Activated CD4-positive, alpha-beta memory T cell treated with anti-CD3 and anti-CD28 coated beads for 36 hours (primary cell): ENCODE data around the gene PPP1R17. TPM values are rescaled to one million over a fixed set of nuclear protein-coding genes. Genes with fewer than 3 reads are reported as not detected.

Experiments
- CTCF ChIA-PET: fragments of 350-600 bp; sonication (Branson Sonifier 250); formaldehyde crosslinking; loops from one replicate; lab custom pipeline; 2021; ENCODE audit warnings: antibody characterized with exemption, inconsistent platforms; lab: Charles Lee
- POLR2A ChIA-PET: fragments of 350-600 bp; sonication (Branson Sonifier 250); formaldehyde crosslinking; loops from one replicate; lab custom pipeline; 2021; ENCODE audit warnings: antibody characterized with exemption; lab: Charles Lee
- DNase-seq: peaks from one replicate; pipeline ENCODE4 v3.0.0-alpha.2; 2020
- H3K27ac Mint-ChIP-seq: one replicate; pipeline ENCODE4 v1.8.0; 2021; ENCODE audit warnings: mixed read lengths
- H3K27me3 Mint-ChIP-seq: one replicate; pipeline ENCODE4 v1.8.0; 2021; ENCODE audit warnings: mixed read lengths
- H3K36me3 Mint-ChIP-seq: one replicate; pipeline ENCODE4 v1.8.0; 2021; ENCODE audit warnings: mixed read lengths
- H3K4me1 Mint-ChIP-seq: one replicate; pipeline ENCODE4 v1.8.0; 2021; ENCODE audit warnings: low read depth, mixed read lengths
- H3K4me3 Mint-ChIP-seq: one replicate; pipeline ENCODE4 v1.8.0; 2021; ENCODE audit warnings: mild to moderate bottlenecking, mixed read lengths
- H3K9me3 Mint-ChIP-seq: one replicate; pipeline ENCODE4 v1.8.0; 2021; ENCODE audit warnings: mixed read lengths
- intact Hi-C: fragments of 100-400 bp; cut with micrococcal nuclease; formaldehyde crosslinking; loops from one replicate; pipeline ENCODE4 v1.15.1; 2023
- total RNA-seq, 2 experiments: library from RNA; stranded (reverse); gene quantifications; one replicate each; pipeline ENCODE4 v1.2.3, GENCODE V29; 2021

PPP1R17 gene
- total RNA-seq, 2 experiments from 2014 or later, result not detected

GRCh38 chr7:31679574-31680305 lies 7.3 kb upstream of the PPP1R17 start:
- Mint-ChIP-seq H3K4me3 (no peak overlapping the region), H3K27ac (no peak overlapping the region), H3K4me1 (no peaks in the 10 kb centered on the region), H3K27me3 (no peaks in the 10 kb centered on the region), H3K9me3 (no peaks in the 10 kb centered on the region), H3K36me3 (no peaks in the 10 kb centered on the region)
- DNase-seq, result no peak
- ChIA-PET POLR2A (no interaction called here), CTCF (no interaction called here)
- intact Hi-C loops, result no loop called here

- Mint-ChIP-seq H3K9me3 (no peaks in the 10 kb centered on the region), H3K4me1 (no peaks in the 10 kb centered on the region), H3K36me3 (no peaks in the 10 kb centered on the region), H3K27me3 (no peaks in the 10 kb centered on the region), H3K27ac (no peak overlapping the region), H3K4me3 (no peak overlapping the region)
- ChIA-PET CTCF (no interaction called here), POLR2A (no interaction called here)
- no peak for DNase-seq
- intact Hi-C loops, result no loop called here
Measured at GRCh38 chr7:31683445-31684225, 3.4 kb upstream of the PPP1R17 start.

GRCh38 chr7:31688372-31688771 lies 1.4 kb downstream of the PPP1R17 start:
- Mint-ChIP-seq H3K36me3 (no peaks in the 10 kb centered on the region), H3K27me3 (no peaks in the 10 kb centered on the region), H3K4me3 (no peak overlapping the region), H3K27ac (no peak overlapping the region), H3K9me3 (no peaks in the 10 kb centered on the region), H3K4me1 (no peaks in the 10 kb centered on the region)
- intact Hi-C loops, result no loop called here
- no peak for DNase-seq
- POLR2A ChIA-PET, result no interaction called here
- CTCF ChIA-PET, result no interaction called here

- CTCF ChIA-PET, result no interaction called here
- no peak for DNase-seq
- no peaks in the 10 kb centered on the region for H3K27me3 Mint-ChIP-seq
- H3K27ac Mint-ChIP-seq, result no peak overlapping the region
- POLR2A ChIA-PET, result no interaction called here
- intact Hi-C loops, result no loop called here
- no peaks in the 10 kb centered on the region for H3K36me3 Mint-ChIP-seq
- no peaks in the 10 kb centered on the region for H3K9me3 Mint-ChIP-seq
- no peaks in the 10 kb centered on the region for H3K4me1 Mint-ChIP-seq
- H3K4me3 Mint-ChIP-seq, result no peak overlapping the region
Measured at GRCh38 chr7:31688996-31689395, 2.0 kb downstream of the PPP1R17 start.

DNA sequence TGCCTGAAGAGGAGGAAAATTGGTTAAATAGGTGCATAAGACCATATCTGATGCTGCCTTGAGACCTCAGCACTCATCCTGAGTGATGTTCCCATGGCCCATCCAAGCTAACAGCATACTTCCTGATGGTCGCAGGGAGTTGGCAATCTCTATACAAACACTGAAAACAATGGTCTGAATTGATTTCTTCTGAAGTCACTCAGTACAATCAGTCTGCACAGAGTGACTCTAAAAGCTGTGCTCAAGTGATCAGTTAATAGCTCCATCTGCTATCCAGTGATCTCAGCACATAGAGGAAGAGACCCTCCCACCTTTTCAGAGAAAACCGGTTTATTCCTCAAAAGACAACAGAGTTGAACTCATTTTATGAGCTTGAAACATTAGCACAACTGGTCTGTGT lies 3.9 kb downstream of the PPP1R17 start:
- Mint-ChIP-seq H3K9me3 (no peaks in the 10 kb centered on the region), H3K27me3 (no peaks in the 10 kb centered on the region), H3K4me1 (no peaks in the 10 kb centered on the region), H3K4me3 (no peak overlapping the region), H3K36me3 (no peaks in the 10 kb centered on the region), H3K27ac (no peak overlapping the region)
- ChIA-PET POLR2A (no interaction called here), CTCF (no interaction called here)
- intact Hi-C loops, result no loop called here
- DNase-seq, result no peak

DNA sequence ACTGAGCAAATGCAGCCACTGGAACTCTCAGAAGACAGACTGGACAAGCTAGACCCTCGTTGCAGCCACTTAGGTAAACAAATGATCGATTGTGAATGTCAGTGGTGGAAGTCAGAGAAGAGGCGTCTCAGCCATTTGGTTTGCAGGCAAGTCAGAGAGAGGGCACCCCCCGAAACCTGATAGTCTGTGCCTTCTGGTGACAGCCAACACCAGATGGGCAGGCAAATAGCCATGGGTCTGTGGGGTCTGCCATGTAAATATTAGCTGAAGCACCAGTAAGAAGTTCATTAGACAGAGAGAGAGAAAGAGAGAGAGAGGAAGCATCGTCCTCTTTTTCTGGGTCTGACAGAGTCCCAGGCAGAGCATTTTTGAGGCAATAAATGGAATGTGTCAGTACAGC lies 5.4 kb downstream of the PPP1R17 start:
- CTCF ChIA-PET, result no interaction called here
- POLR2A ChIA-PET, result no interaction called here
- no peaks in the 10 kb centered on the region for H3K27me3 Mint-ChIP-seq
- intact Hi-C loops, result no loop called here
- H3K9me3 Mint-ChIP-seq, result no peaks in the 10 kb centered on the region
- H3K4me1 Mint-ChIP-seq, result no peaks in the 10 kb centered on the region
- DNase-seq, result no peak
- H3K4me3 Mint-ChIP-seq, result no peak overlapping the region
- H3K36me3 Mint-ChIP-seq, result no peaks in the 10 kb centered on the region
- H3K27ac Mint-ChIP-seq, result no peak overlapping the region

DNA sequence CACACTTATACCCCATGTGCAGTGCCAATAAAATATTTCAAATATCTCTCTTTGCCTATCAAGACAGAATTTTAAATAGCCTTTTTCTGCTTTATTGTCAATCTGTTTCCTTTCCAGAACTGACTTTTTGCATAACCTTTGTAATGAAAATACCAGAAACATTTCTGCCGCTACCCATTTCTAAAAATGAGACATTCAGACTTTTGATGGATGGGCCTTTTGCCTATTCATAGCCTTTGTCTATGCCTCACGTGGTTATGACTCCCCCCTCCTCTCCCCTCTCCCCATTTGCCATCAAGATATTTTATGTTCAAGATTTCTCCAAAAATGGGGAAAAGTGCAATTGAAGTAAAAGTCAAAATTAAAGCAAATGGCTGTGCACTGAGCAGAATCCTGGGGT lies 5.9 kb downstream of the PPP1R17 start:
- Mint-ChIP-seq H3K36me3 (no peaks in the 10 kb centered on the region), H3K4me3 (no peak overlapping the region), H3K9me3 (no peaks in the 10 kb centered on the region), H3K27me3 (no peaks in the 10 kb centered on the region), H3K4me1 (no peaks in the 10 kb centered on the region), H3K27ac (no peak overlapping the region)
- CTCF ChIA-PET, result no interaction called here
- DNase-seq, result no peak
- intact Hi-C loops, result no loop called here
- POLR2A ChIA-PET, result no interaction called here

DNA sequence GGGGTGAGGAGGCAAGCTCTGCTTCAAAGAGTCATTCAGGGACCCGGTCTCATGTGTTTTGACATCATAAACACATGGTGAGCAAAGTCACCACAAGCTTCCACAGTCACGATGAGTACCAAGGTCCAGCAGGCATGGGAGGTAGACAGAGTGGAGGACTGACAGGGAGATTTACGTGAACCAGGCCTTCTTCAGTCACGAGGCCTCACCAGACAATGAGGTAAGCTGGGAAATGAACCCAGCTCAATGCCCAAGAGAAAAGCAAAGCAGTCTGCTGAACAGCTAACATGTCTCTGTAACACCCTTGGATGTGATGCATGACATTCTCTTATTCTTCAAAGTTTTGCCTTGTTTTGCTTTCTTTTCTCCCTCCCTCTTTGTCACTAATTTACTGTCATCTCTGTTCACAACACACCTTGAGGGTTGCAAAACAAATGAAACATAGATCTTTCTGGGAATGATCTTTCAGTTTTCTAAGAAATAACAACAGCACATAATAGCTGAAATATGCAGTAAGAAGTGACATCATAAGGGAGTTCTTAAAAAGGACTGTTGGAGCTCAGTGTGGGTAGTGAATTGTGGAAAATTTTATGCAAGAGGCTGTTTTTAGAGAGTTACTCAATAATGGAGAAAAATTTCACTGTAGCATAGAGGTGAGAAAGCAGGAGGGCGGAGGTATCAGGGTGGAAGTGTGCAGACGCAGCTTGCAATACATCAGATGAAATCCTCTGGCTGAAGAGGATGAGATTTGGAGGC lies 9.0 kb downstream of the PPP1R17 start:
- no peaks in the 10 kb centered on the region for H3K36me3 Mint-ChIP-seq
- H3K27me3 Mint-ChIP-seq, result no peaks in the 10 kb centered on the region
- peaks cover 3% of the 10 kb centered on the region for H3K9me3 Mint-ChIP-seq
- ChIA-PET CTCF (no interaction called here), POLR2A (no interaction called here)
- no peak overlapping the region for H3K4me3 Mint-ChIP-seq
- no peak overlapping the region for H3K27ac Mint-ChIP-seq
- H3K4me1 Mint-ChIP-seq, result no peaks in the 10 kb centered on the region
- intact Hi-C loops, result no loop called here
- no peak for DNase-seq

GRCh38 chr7:31699050-31699449 lies 12.0 kb downstream of the PPP1R17 start:
- no peaks in the 10 kb centered on the region for H3K4me1 Mint-ChIP-seq
- no peak overlapping the region for H3K4me3 Mint-ChIP-seq
- peaks cover 3% of the 10 kb centered on the region for H3K9me3 Mint-ChIP-seq
- intact Hi-C loops, result no loop called here
- CTCF ChIA-PET, result no interaction called here
- H3K27ac Mint-ChIP-seq, result no peak overlapping the region
- H3K27me3 Mint-ChIP-seq, result no peaks in the 10 kb centered on the region
- POLR2A ChIA-PET, result no interaction called here
- no peak for DNase-seq
- no peaks in the 10 kb centered on the region for H3K36me3 Mint-ChIP-seq

DNA sequence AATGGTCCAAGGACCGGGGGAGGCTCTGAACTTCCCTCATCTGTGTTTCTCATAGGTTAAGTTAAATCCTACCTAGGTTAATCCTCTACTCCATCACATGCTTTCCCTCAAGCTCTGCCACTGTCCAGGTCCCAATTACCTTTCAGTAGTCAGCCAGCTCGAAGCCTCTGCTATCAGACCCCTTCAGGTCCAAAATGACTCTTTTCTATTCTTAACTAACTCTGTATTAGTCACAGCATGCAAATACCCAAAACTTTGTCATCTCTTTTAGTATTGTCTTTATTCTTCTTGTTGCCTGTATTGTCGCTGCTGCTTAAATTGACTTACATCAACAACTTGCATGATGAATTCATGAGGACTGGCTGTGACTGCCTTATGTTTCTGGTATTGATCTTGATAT lies 15.3 kb downstream of the PPP1R17 start:
- H3K27ac Mint-ChIP-seq, result no peak overlapping the region
- no peak for DNase-seq
- no peaks in the 10 kb centered on the region for H3K4me1 Mint-ChIP-seq
- ChIA-PET POLR2A (no interaction called here), CTCF (no interaction called here)
- H3K27me3 Mint-ChIP-seq, result no peaks in the 10 kb centered on the region
- peaks cover 3% of the 10 kb centered on the region for H3K9me3 Mint-ChIP-seq
- H3K4me3 Mint-ChIP-seq, result no peak overlapping the region
- H3K36me3 Mint-ChIP-seq, result no peaks in the 10 kb centered on the region
- intact Hi-C loops, result no loop called here

GRCh38 chr7:31705377-31705776 lies 18.4 kb downstream of the PPP1R17 start:
- Mint-ChIP-seq H3K27ac (no peak overlapping the region), H3K4me1 (no peaks in the 10 kb centered on the region), H3K27me3 (no peaks in the 10 kb centered on the region), H3K4me3 (no peak overlapping the region), H3K36me3 (no peaks in the 10 kb centered on the region), H3K9me3 (no peaks in the 10 kb centered on the region)
- ChIA-PET POLR2A (no interaction called here), CTCF (no interaction called here)
- intact Hi-C loops, result no loop called here
- no peak for DNase-seq

DNA sequence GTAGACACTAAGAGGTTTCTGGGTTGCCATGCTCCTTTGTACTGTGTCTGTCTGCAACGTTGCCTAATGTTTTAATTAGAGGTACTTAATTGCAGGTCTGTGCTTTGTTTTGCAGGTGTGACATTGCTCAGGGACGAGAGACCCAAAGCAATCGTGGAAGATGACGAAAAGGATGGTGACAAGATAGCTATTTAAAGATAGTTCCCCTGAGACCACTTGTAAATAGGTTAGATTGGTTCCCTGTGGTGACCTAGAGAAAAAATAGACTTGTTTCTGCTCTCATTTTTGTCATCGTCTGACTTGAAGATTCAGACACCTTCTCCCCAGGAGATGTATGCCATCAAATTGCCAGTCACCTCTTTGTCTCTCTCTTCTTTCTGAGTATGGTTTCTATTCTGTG lies 20.1 kb downstream of the PPP1R17 start:
- Mint-ChIP-seq H3K27me3 (no peaks in the 10 kb centered on the region), H3K36me3 (no peaks in the 10 kb centered on the region), H3K4me3 (no peak overlapping the region), H3K9me3 (no peaks in the 10 kb centered on the region), H3K27ac (no peak overlapping the region), H3K4me1 (no peaks in the 10 kb centered on the region)
- intact Hi-C loops, result no loop called here
- POLR2A ChIA-PET, result no interaction called here
- no peak for DNase-seq
- CTCF ChIA-PET, result no interaction called here
